Measurements from ENCODE around the gene COA8.

DNA sequence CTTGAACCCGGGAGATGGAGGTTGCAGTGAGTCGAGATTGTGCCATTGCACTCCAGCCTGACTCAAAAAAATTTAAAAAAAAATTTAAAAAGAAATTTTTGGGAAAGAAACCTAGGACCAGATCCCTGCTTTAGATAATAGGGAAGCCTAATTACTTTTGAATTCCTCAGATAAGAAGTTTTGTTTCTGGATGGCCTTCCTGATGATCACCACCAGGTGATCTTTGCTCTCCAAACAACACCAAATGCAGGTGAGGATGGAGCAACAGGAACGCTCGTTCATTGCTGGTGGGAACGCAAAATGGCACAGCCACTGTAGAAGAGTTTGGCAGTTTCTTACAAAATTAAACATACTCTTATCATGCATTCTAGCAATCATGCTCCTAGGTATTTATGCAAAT, 37.7 kb downstream of the COA8 start:
- no peak for TF ChIP-seq PAX5 (IDR thresholded peaks at IDR 0.05; ENCODE audit: insufficient read depth, low read length, severe bottlenecking)
- no peak for TF ChIP-seq SPI1 (IDR thresholded peaks at IDR 0.05; ENCODE audit: low read depth, low read length)

Measured in GM12891 (cell line).